HG03571 (cell line): ENCODE results near the gene GLRX3.

ENCODE experiments used
- ATAC-seq: cut with Tn5 transposase; IDR thresholded peaks from one replicate; pipeline ENCODE4 v1.9.1; 2021; ENCODE audit not compliant: unreplicated experiment

The GLRX3 gene

GRCh38 chr10:130137659-130138478 is 1.7 kb downstream of the GLRX3 start:
- no peak for ATAC-seq

DNA sequence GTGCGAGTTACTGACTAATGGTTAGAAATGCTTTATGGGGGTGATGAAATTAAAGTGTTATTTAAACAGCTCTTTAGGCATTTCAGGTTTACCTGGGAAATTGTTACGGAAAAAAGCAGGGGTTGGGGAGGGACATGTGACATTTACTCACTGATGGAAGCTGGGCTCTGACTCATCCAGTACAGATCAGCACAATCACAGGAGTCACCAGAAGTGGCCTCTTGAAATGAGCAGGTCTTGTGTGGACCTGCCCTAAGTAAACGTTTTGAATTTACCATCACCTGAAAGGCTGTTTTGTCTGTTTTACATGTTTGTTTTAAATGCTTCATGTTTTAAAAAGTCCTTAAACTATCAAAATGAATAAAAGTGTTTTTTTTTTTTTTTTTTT is 2.3 kb downstream of the GLRX3 start:
- no peak for ATAC-seq

GRCh38 chr10:130140425-130140824 is 4.2 kb downstream of the GLRX3 start:
- no peak for ATAC-seq

GRCh38 chr10:130141038-130141437 is 4.8 kb downstream of the GLRX3 start:
- no peak for ATAC-seq

GRCh38 chr10:130141460-130141859 is 5.3 kb downstream of the GLRX3 start:
- peak; percentile 19 for ATAC-seq

- ATAC-seq = peak; percentile 90
Observed at GRCh38 chr10:130141878-130142277, 5.7 kb downstream of the GLRX3 start.

GRCh38 chr10:130146042-130146441 is 9.9 kb downstream of the GLRX3 start:
- no peak for ATAC-seq

- no peak for ATAC-seq
Observed at GRCh38 chr10:130159192-130159794, 23.1 kb downstream of the GLRX3 start.

DNA sequence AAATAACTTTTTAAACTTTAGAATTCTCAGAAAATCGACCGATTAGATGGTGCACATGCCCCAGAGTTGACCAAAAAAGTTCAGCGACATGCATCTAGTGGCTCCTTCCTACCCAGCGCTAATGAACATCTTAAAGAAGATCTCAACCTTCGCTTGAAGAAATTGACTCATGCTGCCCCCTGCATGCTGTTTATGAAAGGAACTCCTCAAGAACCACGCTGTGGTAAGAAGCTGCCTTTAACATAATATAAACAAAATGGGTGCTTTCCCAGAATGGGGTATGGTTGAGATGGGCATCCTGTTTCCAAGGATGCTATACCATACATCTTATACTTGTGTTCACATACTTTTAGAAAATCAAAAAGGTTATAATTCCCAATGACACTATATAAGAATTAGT is 24.6 kb downstream of the GLRX3 start:
- ATAC-seq = peak; percentile 69

DNA sequence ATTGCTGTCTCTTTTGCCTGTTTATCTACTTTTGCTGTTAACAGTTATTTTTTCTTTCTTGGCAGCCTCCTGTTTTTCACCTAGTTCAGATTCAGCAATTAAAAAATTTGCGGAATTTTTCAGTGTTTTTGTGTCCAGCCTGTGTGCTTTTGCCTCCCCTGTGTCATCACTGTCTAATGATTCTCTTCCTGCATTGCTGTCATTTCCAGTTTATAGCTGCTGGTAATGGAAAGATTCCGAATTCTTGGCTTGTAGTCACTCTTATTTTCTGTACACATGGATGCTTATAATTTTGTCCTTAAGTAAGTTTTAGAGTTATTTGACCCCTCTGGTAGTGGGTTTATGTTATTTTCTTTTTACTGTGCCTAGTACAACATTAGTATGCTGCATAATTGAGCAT is 25.1 kb downstream of the GLRX3 start:
- no peak for ATAC-seq

GRCh38 chr10:130167193-130167592 is 31.0 kb downstream of the GLRX3 start:
- no peak for ATAC-seq

DNA sequence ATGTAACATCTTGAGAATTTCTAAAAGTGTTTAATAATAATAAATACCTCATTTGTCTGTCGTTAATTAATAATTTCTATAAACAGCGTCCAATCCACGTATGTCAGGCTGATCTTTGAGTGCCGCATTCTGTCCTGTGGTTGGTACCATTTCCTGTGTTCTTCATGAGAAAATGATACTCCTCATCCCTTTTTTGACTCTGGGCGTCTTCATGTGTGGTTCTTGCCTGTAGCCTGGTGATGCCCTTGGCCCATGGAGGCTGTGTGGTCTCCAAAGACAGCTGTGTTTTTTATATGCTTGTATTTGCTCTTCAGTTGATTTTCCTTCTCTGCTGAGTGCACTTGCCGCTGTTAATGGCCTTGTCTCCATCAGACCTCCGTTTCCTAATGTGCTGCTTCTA is 31.5 kb downstream of the GLRX3 start:
- no peak for ATAC-seq

- ATAC-seq = no peak
Observed at GRCh38 chr10:130169136-130169859, 33.1 kb downstream of the GLRX3 start.

DNA sequence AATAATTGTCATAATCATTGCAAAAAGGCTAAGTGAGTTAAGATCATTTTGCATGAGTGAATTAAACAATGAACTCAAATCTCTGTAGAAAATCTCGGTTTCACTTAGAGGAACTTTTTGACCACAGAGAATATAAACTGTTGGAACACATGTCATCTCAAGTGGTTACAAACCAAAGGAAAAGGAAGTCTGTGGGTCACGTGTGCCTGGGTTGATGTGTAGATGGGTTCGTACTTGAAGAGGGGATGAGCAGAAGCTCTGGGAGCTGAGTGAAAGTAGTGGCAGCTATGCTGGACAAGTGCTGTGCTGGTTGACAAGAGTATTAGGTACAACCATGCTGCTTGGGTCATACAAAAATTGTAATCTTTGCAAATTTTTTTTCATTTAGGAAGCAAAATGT is 35.0 kb downstream of the GLRX3 start:
- peak; percentile 59 for ATAC-seq

DNA sequence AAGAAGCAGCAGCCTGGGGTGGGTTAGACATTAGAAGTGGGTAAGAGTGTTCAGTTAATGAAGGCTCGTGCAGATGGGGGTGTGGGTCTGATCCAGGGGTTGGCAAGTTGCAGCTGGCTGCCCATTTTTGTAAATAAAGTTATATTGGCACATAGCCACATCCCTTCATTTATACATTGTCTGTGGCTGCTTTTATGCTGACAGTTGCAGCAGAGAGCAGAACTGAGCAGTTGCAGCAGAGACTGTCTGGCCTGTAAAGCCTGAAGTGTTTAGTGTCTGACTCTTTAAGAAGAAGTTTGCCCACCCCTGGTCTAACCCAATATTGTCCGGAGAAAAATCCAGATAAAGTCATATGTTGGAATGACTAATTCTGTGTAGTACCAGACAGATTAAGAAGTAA is 38.1 kb downstream of the GLRX3 start:
- ATAC-seq = no peak

- ATAC-seq = no peak
Observed at GRCh38 chr10:130175074-130175473, 38.9 kb downstream of the GLRX3 start.

DNA sequence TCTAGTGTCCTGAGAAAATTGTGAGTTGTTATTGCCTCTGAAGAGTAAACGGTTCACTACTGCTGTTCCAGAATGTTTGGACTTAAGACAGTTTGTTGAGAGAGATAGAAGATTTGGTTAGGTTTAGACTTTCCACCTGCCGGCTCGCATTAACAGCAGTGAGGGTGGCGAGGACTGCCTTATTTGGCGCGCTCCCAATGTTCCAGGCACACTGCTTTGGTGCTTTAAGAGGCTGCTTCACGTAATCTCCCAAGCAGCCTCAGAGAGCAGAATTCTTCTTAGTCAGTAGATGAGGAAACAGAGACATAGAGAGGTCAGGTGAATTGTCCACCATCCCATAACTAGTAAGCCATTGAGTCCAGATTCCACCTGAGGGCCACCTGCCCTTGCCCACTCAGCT is 41.1 kb downstream of the GLRX3 start:
- no peak for ATAC-seq

GRCh38 chr10:130179640-130180039 is 43.4 kb downstream of the GLRX3 start:
- ATAC-seq = peak; percentile 57

- no peak for ATAC-seq
Observed at GRCh38 chr10:130180416-130180815, 44.2 kb downstream of the GLRX3 start.

- ATAC-seq = no peak
Observed at GRCh38 chr10:130181858-130182257, 45.7 kb downstream of the GLRX3 start.

DNA sequence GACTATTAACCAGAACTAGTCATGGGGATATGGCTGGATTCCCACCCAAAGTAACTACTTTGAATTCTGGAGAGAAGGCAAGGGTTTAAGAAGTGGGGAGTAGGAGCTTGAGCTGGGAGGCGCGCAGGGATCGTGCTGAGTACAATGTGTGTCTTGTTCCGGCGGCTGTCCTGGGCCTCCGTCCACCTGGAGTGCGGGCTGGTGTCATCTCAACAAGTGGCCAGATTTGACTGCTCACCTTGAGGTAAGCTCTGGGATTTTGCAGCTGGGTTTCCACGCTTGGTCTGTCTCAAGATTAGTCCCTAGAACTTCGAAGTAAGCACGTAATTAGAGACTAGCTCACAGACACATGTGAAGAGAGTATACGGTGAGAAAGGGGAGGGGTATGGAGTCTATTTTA is 49.4 kb downstream of the GLRX3 start:
- no peak for ATAC-seq
